ENCODE data around the gene ARMC5.

DNA sequence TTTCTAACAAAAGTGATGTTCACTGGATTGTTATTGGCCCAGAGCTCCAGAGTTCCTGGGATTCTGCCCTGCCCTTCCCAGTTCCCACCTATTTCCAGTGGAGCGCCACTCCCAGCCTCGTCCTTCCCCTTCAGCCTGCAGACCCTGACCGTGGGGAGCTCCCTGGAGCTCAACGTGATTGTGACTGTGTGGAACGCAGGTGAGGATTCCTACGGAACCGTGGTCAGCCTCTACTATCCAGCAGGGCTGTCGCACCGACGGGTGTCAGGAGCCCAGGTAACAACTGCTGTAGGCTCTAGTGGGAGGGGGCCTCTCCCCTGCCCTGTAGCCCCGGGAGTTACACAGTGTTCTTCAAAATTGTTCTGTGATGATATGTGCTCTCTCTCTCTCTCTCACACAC, 42.9 kb upstream of the ARMC5 start:
- TF ChIP-seq CTCF (IDR thresholded peaks at IDR 0.05) (no peak), POLR2A (IDR thresholded peaks at IDR 0.05) (no peak)

Measured in sigmoid colon (tissue), 3 donors.